ENCODE measurements around the gene TMEM19. TPM values are rescaled to one million over a fixed set of nuclear protein-coding genes. Genes with fewer than 3 reads are reported as not detected.

TMEM19 gene
- total RNA-seq, 2 donors from 2014 or later: 19.5 to 20.5 TPM

DNA sequence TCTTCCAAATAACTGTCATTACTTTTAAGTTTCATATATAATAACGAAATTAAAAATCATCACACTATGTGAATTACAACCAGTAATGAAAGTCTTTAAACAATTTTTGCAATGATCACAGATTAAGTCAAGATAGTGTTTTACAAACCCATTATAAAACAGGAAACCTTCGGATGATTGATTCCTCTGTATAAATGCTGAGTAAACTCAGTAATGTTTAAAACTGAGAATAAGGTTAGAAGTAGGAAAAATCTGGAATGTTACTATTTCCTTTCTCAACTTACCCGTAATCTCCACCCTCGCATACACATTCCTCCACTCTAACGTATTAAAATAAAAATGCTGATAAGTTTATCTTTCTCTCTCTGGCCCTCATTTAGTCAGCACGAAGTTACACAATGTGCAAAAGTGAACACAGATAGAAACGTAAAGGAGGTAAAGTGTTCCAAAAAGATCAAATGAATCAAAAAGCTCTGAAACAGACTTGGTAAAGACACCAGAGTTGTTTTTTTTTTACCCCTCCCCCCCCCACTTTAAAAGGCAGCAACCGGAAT is 23.8 kb upstream of the TMEM19 start:
- peak overlapping the region; percentile 81 to 85 for H3K4me3 ChIP-seq
- DNase-seq (ENCODE audit: low spot score): no peak
- peak overlapping the region; percentile 94 to 97 for H3K27ac ChIP-seq
- peaks cover 23% of the 10 kb centered on the region for H3K36me3 ChIP-seq
- H3K4me1 ChIP-seq: peaks cover 0 to 29% of the 10 kb centered on the region in 2 donors
- TF ChIP-seq, protein P1, sequence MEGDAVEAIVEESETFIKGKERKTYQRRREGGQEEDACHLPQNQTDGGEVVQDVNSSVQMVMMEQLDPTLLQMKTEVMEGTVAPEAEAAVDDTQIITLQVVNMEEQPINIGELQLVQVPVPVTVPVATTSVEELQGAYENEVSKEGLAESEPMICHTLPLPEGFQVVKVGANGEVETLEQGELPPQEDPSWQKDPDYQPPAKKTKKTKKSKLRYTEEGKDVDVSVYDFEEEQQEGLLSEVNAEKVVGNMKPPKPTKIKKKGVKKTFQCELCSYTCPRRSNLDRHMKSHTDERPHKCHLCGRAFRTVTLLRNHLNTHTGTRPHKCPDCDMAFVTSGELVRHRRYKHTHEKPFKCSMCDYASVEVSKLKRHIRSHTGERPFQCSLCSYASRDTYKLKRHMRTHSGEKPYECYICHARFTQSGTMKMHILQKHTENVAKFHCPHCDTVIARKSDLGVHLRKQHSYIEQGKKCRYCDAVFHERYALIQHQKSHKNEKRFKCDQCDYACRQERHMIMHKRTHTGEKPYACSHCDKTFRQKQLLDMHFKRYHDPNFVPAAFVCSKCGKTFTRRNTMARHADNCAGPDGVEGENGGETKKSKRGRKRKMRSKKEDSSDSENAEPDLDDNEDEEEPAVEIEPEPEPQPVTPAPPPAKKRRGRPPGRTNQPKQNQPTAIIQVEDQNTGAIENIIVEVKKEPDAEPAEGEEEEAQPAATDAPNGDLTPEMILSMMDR (IDR thresholded peaks at IDR 0.05): no peak
- H3K9me3 ChIP-seq: no peaks in the 10 kb centered on the region
- no peaks in the 10 kb centered on the region for H3K27me3 ChIP-seq

GRCh38 chr12:71662849-71663560 is 22.9 kb upstream of the TMEM19 start:
- Histone ChIP-seq H3K4me3 (peak overlapping the region; percentile 81 to 85), H3K27me3 (no peaks in the 10 kb centered on the region), H3K27ac (peak overlapping the region; percentile 94 to 97), H3K36me3 (peaks cover 15% of the 10 kb centered on the region), H3K9me3 (no peaks in the 10 kb centered on the region), H3K4me1 (peaks cover 0 to 29% of the 10 kb centered on the region in 2 donors)
- DNase-seq (ENCODE audit: low spot score): peak; percentile 70
- TF ChIP-seq, protein P1 (IDR thresholded peaks at IDR 0.05): no peak

- Histone ChIP-seq H3K9me3 (no peaks in the 10 kb centered on the region), H3K36me3 (peaks cover 13% of the 10 kb centered on the region), H3K4me1 (peaks cover 0 to 29% of the 10 kb centered on the region in 2 donors)
Measured at GRCh38 chr12:71663561-71664410, 22.1 kb upstream of the TMEM19 start, which contains the start of the genes THAP2 and ZFC3H1. Gene THAP2 (plus strand): TSS chr12:71664301. CDS start chr12:71664510, 209 bp downstream. Gene ZFC3H1 (minus strand): TSS chr12:71663848. CDS start chr12:71663610, 238 bp downstream.

GRCh38 chr12:71664411-71665089 is 21.3 kb upstream of the TMEM19 start:
- Histone ChIP-seq H3K4me1 (peaks cover 0 to 29% of the 10 kb centered on the region in 2 donors), H3K27ac (peak overlapping the region; percentile 94 to 97), H3K9me3 (no peaks in the 10 kb centered on the region), H3K36me3 (peaks cover 6% of the 10 kb centered on the region), H3K27me3 (no peaks in the 10 kb centered on the region), H3K4me3 (peak overlapping the region; percentile 81 to 85)
- no peak for DNase-seq (ENCODE audit: low spot score)
- TF ChIP-seq, protein P1 (IDR thresholded peaks at IDR 0.05): no peak

More at GRCh38 chr12:71663561-71664410, 22.1 kb upstream of the TMEM19 start, which contains the start of the genes THAP2 and ZFC3H1:
- peak; percentile 96 for DNase-seq (ENCODE audit: low spot score)
- Histone ChIP-seq H3K27ac (peak within 1 kb of the TSS; percentile 94 to 97), H3K4me3 (peak within 1 kb of the TSS; percentile 81 to 85), H3K27me3 (no peaks in the 10 kb centered on the region)
- TF ChIP-seq, protein P1 (IDR thresholded peaks at IDR 0.05): peak in 1 of 2 donors; percentile 49

DNA sequence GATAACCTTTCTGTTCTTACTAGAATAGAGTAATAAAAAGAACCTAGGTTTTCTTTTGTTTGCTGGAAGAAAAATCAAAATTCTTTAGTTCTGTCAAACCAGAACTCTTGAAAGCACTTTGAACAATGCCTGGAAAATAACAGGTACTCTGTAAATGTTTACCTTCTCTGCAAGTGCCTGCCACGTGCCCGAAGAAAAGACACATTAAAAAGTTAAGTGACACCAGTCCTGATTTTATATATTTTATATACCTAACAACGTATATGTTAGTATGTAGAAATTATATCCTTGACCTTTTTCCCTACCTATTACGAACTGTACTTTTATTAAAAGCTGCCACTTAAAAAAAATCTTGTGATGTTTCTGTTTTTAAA is 20.8 kb upstream of the TMEM19 start:
- Histone ChIP-seq H3K4me1 (peaks cover 0 to 29% of the 10 kb centered on the region in 2 donors), H3K36me3 (peaks cover under 1% of the 10 kb centered on the region), H3K9me3 (no peaks in the 10 kb centered on the region), H3K4me3 (peak overlapping the region; percentile 81 to 85), H3K27me3 (no peaks in the 10 kb centered on the region), H3K27ac (peak overlapping the region; percentile 94 to 97)
- TF ChIP-seq, protein P1 (IDR thresholded peaks at IDR 0.05): no peak
- no peak for DNase-seq (ENCODE audit: low spot score)
